GDM1 (cell line): ENCODE measurements around the gene SUDS3.

Experiments
- DNase-seq: peaks from one replicate; lab custom pipeline; 2025; lab: John Stamatoyannopoulos, UW

The SUDS3 gene

GRCh38 chr12:118356809-118357256 is 19.5 kb upstream of the SUDS3 start:
- no peak for DNase-seq

GRCh38 chr12:118357257-118358007 is 18.9 kb upstream of the SUDS3 start:
- DNase-seq = peak; percentile 57

- DNase-seq = no peak
These were observed 18.4 kb upstream of the SUDS3 start for GRCh38 chr12:118358008-118358359.

GRCh38 chr12:118358612-118359540 is 17.5 kb upstream of the SUDS3 start:
- DNase-seq = no peak

- peak; percentile 3 for DNase-seq
These were observed 16.8 kb upstream of the SUDS3 start for GRCh38 chr12:118359541-118359915.

- DNase-seq = no peak
These were observed 15.3 kb upstream of the SUDS3 start for GRCh38 chr12:118361092-118361404.

GRCh38 chr12:118361889-118362288 is 14.5 kb upstream of the SUDS3 start:
- DNase-seq = no peak

- no peak for DNase-seq
These were observed 7.5 kb upstream of the SUDS3 start for GRCh38 chr12:118368821-118369220.

- DNase-seq = no peak
These were observed 5.8 kb upstream of the SUDS3 start for GRCh38 chr12:118370601-118371000.

GRCh38 chr12:118371321-118372282 is 4.8 kb upstream of the SUDS3 start:
- DNase-seq = no peak

- DNase-seq = peak; percentile 94
These were observed 3.5 kb upstream of the SUDS3 start, which contains the start of gene TAOK3 for GRCh38 chr12:118372541-118373495. TSS of gene TAOK3 (minus strand) at chr12:118372907. CDS start at chr12:118255567, 117,340 bp downstream.

GRCh38 chr12:118373616-118374015 is 2.7 kb upstream of the SUDS3 start:
- DNase-seq = no peak

GRCh38 chr12:118374126-118374725 is 2.1 kb upstream of the SUDS3 start:
- no peak for DNase-seq

GRCh38 chr12:118374909-118375308 is 1.4 kb upstream of the SUDS3 start:
- DNase-seq = no peak

- no peak for DNase-seq
These were observed 1.0 kb upstream of the SUDS3 start for GRCh38 chr12:118375348-118375747.

- no peak for DNase-seq
These were observed 897 bp downstream of the SUDS3 start for GRCh38 chr12:118377021-118377883.

GRCh38 chr12:118377884-118378470 is 1.6 kb downstream of the SUDS3 start:
- DNase-seq = peak; percentile 33

GRCh38 chr12:118391424-118391823 is 15.1 kb downstream of the SUDS3 start:
- no peak for DNase-seq

GRCh38 chr12:118391836-118392235 is 15.5 kb downstream of the SUDS3 start:
- no peak for DNase-seq
